DOHH2 (cell line): ENCODE results near the gene SLC2A4.

Experiments used
- H3F3A ChIP-seq: fragments of 200-600 bp; sonication (generic), shearing (Covaris generic); 2 replicates; pipeline ENCODE4 v1.6.0; 2016; ENCODE audit warnings: antibody characterized with exemption, mild to moderate bottlenecking; ENCODE audit not compliant: control insufficient read depth, insufficient read depth
- H3K27ac ChIP-seq: fragments of 200-600 bp; sonication (generic); 2 replicates; pipeline ENCODE4 v1.5.1; 2014; ENCODE audit warnings: low read depth, mild to moderate bottlenecking, low read length, moderate library complexity
- H3K27me3 ChIP-seq: fragments of 200-600 bp; sonication (generic); 2 replicates; pipeline ENCODE4 v1.6.1; 2014; ENCODE audit warnings: mild to moderate bottlenecking, low read length, mixed read lengths; ENCODE audit not compliant: control insufficient read depth
- H3K36me3 ChIP-seq: fragments of 200-600 bp; sonication (generic); 2 replicates; pipeline ENCODE4 v1.6.1; 2014; ENCODE audit warnings: mild to moderate bottlenecking, low read length, moderate library complexity, mixed read lengths; ENCODE audit not compliant: control insufficient read depth
- H3K4me1 ChIP-seq: fragments of 200-600 bp; sonication (generic); 2 replicates; pipeline ENCODE4 v1.6.1; 2014; ENCODE audit warnings: mild to moderate bottlenecking, low read length, mixed read lengths; ENCODE audit not compliant: control insufficient read depth
- H3K4me2 ChIP-seq: fragments of 200-600 bp; sonication (generic); 2 replicates; pipeline ENCODE4 v1.6.0; 2014; ENCODE audit warnings: mild to moderate bottlenecking, low read length, moderate library complexity
- H3K4me3 ChIP-seq: fragments of 200-600 bp; sonication (generic); 2 replicates; pipeline ENCODE4 v1.5.1; 2014; ENCODE audit warnings: mild to moderate bottlenecking, low read length, mixed read lengths
- H3K79me2 ChIP-seq: fragments of 200-600 bp; sonication (generic); 2 replicates; pipeline ENCODE4 v1.6.1; 2014; ENCODE audit warnings: mild to moderate bottlenecking, low read length, mixed read lengths; ENCODE audit not compliant: control insufficient read depth
- H3K9me2 ChIP-seq: fragments of 200-600 bp; sonication (generic); replicated peaks from 2 replicates; pipeline ENCODE4 v1.6.1; 2014; ENCODE audit warnings: mild to moderate bottlenecking, low read length, mixed read lengths; ENCODE audit not compliant: control insufficient read depth
- H3K9me3 ChIP-seq: fragments of 200-600 bp; sonication (generic); 2 replicates; pipeline ENCODE4 v1.6.1; 2014; ENCODE audit warnings: antibody characterized with exemption, low read length, mixed read lengths; ENCODE audit not compliant: control insufficient read depth, insufficient read depth
- H4K20me1 ChIP-seq: fragments of 200-600 bp; sonication (generic); 2 replicates; pipeline ENCODE4 v1.6.0; 2014; ENCODE audit warnings: low read depth, mild to moderate bottlenecking, antibody characterized with exemption, low read length, moderate library complexity; ENCODE audit not compliant: control insufficient read depth, insufficient read depth
- CTCF ChIP-seq: fragments of 200-600 bp; sonication (generic); IDR thresholded peaks from one replicate; pipeline ENCODE4 v1.5.1; 2014; ENCODE audit warnings: antibody characterized with exemption, mild to moderate bottlenecking, low read depth, low read length; ENCODE audit not compliant: poor library complexity, severe bottlenecking
- EZH2phosphoT487 ChIP-seq: fragments of 200-600 bp; sonication (generic); IDR thresholded peaks from 2 replicates; pipeline ENCODE4 v1.6.1; 2017; ENCODE audit warnings: borderline replicate concordance, mild to moderate bottlenecking, antibody characterized with exemption, low read length, moderate library complexity, mixed read lengths

Gene SLC2A4

GRCh38 chr17:7260151-7260550, 21.4 kb upstream of the SLC2A4 start:
- H3K9me2 ChIP-seq, result no peaks in the 10 kb centered on the region
- no peak overlapping the region for H3K4me2 ChIP-seq
- TF ChIP-seq EZH2phosphoT487, result no peak
- no peak for TF ChIP-seq CTCF
- H3F3A ChIP-seq, result peaks cover 6% of the 10 kb centered on the region; the same call in 1 of the 2 replicates
- H3K9me3 ChIP-seq, result no peaks in the 10 kb centered on the region
- no peak overlapping the region for H3K4me3 ChIP-seq
- H3K36me3 ChIP-seq, result peaks cover 32% of the 10 kb centered on the region
- H4K20me1 ChIP-seq, result no peaks in the 10 kb centered on the region
- peaks cover 32% of the 10 kb centered on the region for H3K27me3 ChIP-seq
- no peaks in the 10 kb centered on the region for H3K79me2 ChIP-seq
- H3K27ac ChIP-seq, result no peak overlapping the region
- peaks cover 31% of the 10 kb centered on the region for H3K4me1 ChIP-seq

GRCh38 chr17:7260651-7261378, 20.7 kb upstream of the SLC2A4 start:
- TF ChIP-seq CTCF (no peak), EZH2phosphoT487 (no peak)
- H3K27me3 ChIP-seq, result peaks cover 32% of the 10 kb centered on the region
- H3K27ac ChIP-seq, result no peak overlapping the region
- peaks cover 6% of the 10 kb centered on the region; the same call in 1 of the 2 replicates for H3F3A ChIP-seq
- H3K4me3 ChIP-seq, result peak overlapping the region; percentile 22; the same call in 1 of the 2 replicates
- no peaks in the 10 kb centered on the region for H3K9me3 ChIP-seq
- H3K9me2 ChIP-seq, result no peaks in the 10 kb centered on the region
- no peaks in the 10 kb centered on the region for H4K20me1 ChIP-seq
- H3K4me1 ChIP-seq, result peaks cover 31% of the 10 kb centered on the region
- H3K79me2 ChIP-seq, result no peaks in the 10 kb centered on the region
- H3K4me2 ChIP-seq, result peak overlapping the region; percentile 45
- peaks cover 29% of the 10 kb centered on the region for H3K36me3 ChIP-seq

- Histone ChIP-seq H3K79me2 (no peaks in the 10 kb centered on the region), H3F3A (peaks cover 6% of the 10 kb centered on the region; the same call in 1 of the 2 replicates), H3K9me2 (no peaks in the 10 kb centered on the region), H3K36me3 (peaks cover 25% of the 10 kb centered on the region), H3K4me3 (peak overlapping the region; percentile 22; the same call in 1 of the 2 replicates), H3K4me1 (peaks cover 31% of the 10 kb centered on the region), H3K9me3 (no peaks in the 10 kb centered on the region), H3K27ac (no peak overlapping the region), H3K4me2 (peak overlapping the region; percentile 87), H3K27me3 (peaks cover 32% of the 10 kb centered on the region), H4K20me1 (no peaks in the 10 kb centered on the region)
- peak; percentile 54; the same call in 1 of the 2 replicates for TF ChIP-seq EZH2phosphoT487
- TF ChIP-seq CTCF, result no peak
These were observed 19.9 kb upstream of the SLC2A4 start for GRCh38 chr17:7261379-7262191.
